ENCODE measurements around the gene P4HA2. TPM values are rescaled to one million over a fixed set of nuclear protein-coding genes. Genes with fewer than 3 reads are reported as not detected.

P4HA2 gene
- total RNA-seq, 1 donor from 2014 or later = 68.7 TPM

GRCh38 chr5:132223861-132224260, 3.8 kb downstream of the P4HA2 start:
- Mint-ChIP-seq H3K36me3 (no peaks in the 10 kb centered on the region), H3K4me3 (no peak overlapping the region), H3K9me3 (no peaks in the 10 kb centered on the region), H3K27me3 (ENCODE audit: low read depth) (no peaks in the 10 kb centered on the region), H3K4me1 (peaks cover 48% of the 10 kb centered on the region), H3K27ac (peak overlapping the region; percentile 92)
- no peak for TF ChIP-seq CTCF (IDR thresholded peaks at IDR 0.05; ENCODE audit: unreplicated experiment)
- DNase-seq (ENCODE audit: low spot score in 2 of 2, unreplicated experiment in 2 of 2) = no peak

- peaks cover 48% of the 10 kb centered on the region for H3K4me1 Mint-ChIP-seq
- H3K4me3 Mint-ChIP-seq = no peak overlapping the region
- H3K36me3 Mint-ChIP-seq = peaks cover 7% of the 10 kb centered on the region
- DNase-seq (ENCODE audit: low spot score in 2 of 2, unreplicated experiment in 2 of 2) = no peak
- no peak for TF ChIP-seq CTCF (IDR thresholded peaks at IDR 0.05; ENCODE audit: unreplicated experiment)
- H3K27me3 Mint-ChIP-seq (ENCODE audit: low read depth) = no peaks in the 10 kb centered on the region
- H3K9me3 Mint-ChIP-seq = no peaks in the 10 kb centered on the region
- H3K27ac Mint-ChIP-seq = no peak overlapping the region
Observed at GRCh38 chr5:132222649-132223038, 5.0 kb downstream of the P4HA2 start.

GRCh38 chr5:132221781-132222648, 5.6 kb downstream of the P4HA2 start:
- DNase-seq (ENCODE audit: low spot score in 2 of 2, unreplicated experiment in 2 of 2) = no peak
- no peak for TF ChIP-seq CTCF (IDR thresholded peaks at IDR 0.05; ENCODE audit: unreplicated experiment)
- Mint-ChIP-seq H3K9me3 (no peaks in the 10 kb centered on the region), H3K4me3 (no peak overlapping the region), H3K27me3 (ENCODE audit: low read depth) (no peaks in the 10 kb centered on the region), H3K4me1 (peaks cover 47% of the 10 kb centered on the region), H3K27ac (no peak overlapping the region), H3K36me3 (peaks cover 13% of the 10 kb centered on the region)

- no peak for DNase-seq (ENCODE audit: low spot score in 2 of 2, unreplicated experiment in 2 of 2)
- TF ChIP-seq CTCF (IDR thresholded peaks at IDR 0.05; ENCODE audit: unreplicated experiment) = no peak
- Mint-ChIP-seq H3K36me3 (peaks cover 21% of the 10 kb centered on the region), H3K9me3 (no peaks in the 10 kb centered on the region), H3K27ac (no peak overlapping the region), H3K4me3 (no peak overlapping the region), H3K4me1 (peaks cover 32% of the 10 kb centered on the region), H3K27me3 (ENCODE audit: low read depth) (no peaks in the 10 kb centered on the region)
Observed at GRCh38 chr5:132220491-132220890, 7.2 kb downstream of the P4HA2 start.

GRCh38 chr5:132219981-132220380, 7.7 kb downstream of the P4HA2 start:
- TF ChIP-seq CTCF (IDR thresholded peaks at IDR 0.05; ENCODE audit: unreplicated experiment) = no peak
- no peaks in the 10 kb centered on the region for H3K9me3 Mint-ChIP-seq
- no peak for DNase-seq (ENCODE audit: low spot score in 2 of 2, unreplicated experiment in 2 of 2)

More at GRCh38 chr5:132219981-132220380, 7.7 kb downstream of the P4HA2 start:
- no peaks in the 10 kb centered on the region for H3K27me3 Mint-ChIP-seq (ENCODE audit: low read depth)
- peaks cover 29% of the 10 kb centered on the region for H3K4me1 Mint-ChIP-seq
- peaks cover 23% of the 10 kb centered on the region for H3K36me3 Mint-ChIP-seq
- H3K4me3 Mint-ChIP-seq = no peak overlapping the region
- H3K27ac Mint-ChIP-seq = no peak overlapping the region

Data from mesothelial cell of epicardium (in vitro differentiated cells).